Non-pigmented ciliary epithelial cell (primary cell): ENCODE data around the gene LAIR2.
"Not testable (repeated sequence)": the region's sequence is repeated elsewhere in the genome, so short reads cannot be mapped to it uniquely, and the experiment has no call there.

Experiments
- DNase-seq: peaks from one replicate; pipeline ENCODE4 v3.0.0-alpha.2; 2010; ENCODE audit warnings: low read depth

The LAIR2 gene

GRCh38 chr19:54493967-54494585 lies 8.6 kb upstream of the LAIR2 start:
- no peak for DNase-seq

- DNase-seq = not testable (repeated sequence)
These were observed 7.3 kb upstream of the LAIR2 start for GRCh38 chr19:54495284-54495683.

GRCh38 chr19:54497747-54498450 lies 4.7 kb upstream of the LAIR2 start:
- DNase-seq = not testable (repeated sequence)

DNA sequence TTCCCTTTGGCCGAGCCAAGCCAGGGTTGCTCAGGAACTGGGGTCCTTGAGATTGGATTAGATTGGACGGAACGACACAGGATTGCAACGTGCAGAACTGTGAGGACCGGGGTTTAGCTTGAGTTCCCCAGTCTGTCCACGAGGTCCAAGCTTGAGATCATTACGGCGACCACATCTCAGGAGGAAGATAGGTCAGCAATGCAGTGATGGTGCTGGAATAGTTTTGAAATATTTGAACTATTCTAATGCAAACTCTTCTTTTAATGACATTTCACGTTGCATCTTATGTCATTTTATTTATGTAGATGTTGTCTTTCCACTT lies 4.2 kb upstream of the LAIR2 start:
- DNase-seq = not testable (repeated sequence)

DNA sequence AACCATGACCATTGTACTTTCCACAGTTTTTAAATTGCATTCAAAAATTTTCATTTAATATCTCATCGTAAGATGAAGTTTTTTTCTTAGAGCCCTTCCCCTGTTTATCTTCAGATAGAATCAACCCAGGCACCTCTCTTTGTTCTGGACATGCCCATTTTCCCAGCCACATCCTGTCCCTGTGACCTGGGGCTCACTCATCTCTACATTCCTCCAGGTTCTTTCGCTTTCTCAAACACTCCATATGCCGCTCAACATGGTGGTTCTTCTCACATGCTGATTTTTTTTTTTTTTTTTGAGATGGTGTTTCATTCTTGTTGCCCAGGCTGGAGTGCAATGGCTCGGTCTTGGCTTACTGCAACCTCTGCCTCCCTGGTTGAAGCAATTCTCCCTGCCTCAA lies 2.9 kb downstream of the LAIR2 start:
- DNase-seq = not testable (repeated sequence)

- no peak for DNase-seq
These were observed 3.4 kb downstream of the LAIR2 start for GRCh38 chr19:54506079-54506478.

- not testable (repeated sequence) for DNase-seq
These were observed 4.5 kb downstream of the LAIR2 start for GRCh38 chr19:54507038-54507717.

DNA sequence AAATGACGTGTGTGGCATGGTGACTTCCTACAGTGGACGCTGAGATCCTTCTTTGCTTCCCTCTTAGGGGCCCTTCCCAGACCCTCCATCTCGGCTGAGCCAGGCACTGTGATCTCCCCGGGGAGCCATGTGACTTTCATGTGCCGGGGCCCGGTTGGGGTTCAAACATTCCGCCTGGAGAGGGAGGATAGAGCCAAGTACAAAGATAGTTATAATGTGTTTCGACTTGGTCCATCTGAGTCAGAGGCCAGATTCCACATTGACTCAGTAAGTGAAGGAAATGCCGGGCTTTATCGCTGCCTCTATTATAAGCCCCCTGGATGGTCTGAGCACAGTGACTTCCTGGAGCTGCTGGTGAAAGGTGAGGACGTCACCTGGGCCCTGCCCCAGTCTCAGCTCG lies 5.2 kb downstream of the LAIR2 start:
- no peak for DNase-seq

- DNase-seq = not testable (repeated sequence)
These were observed 5.9 kb downstream of the LAIR2 start for GRCh38 chr19:54508487-54508886.

DNA sequence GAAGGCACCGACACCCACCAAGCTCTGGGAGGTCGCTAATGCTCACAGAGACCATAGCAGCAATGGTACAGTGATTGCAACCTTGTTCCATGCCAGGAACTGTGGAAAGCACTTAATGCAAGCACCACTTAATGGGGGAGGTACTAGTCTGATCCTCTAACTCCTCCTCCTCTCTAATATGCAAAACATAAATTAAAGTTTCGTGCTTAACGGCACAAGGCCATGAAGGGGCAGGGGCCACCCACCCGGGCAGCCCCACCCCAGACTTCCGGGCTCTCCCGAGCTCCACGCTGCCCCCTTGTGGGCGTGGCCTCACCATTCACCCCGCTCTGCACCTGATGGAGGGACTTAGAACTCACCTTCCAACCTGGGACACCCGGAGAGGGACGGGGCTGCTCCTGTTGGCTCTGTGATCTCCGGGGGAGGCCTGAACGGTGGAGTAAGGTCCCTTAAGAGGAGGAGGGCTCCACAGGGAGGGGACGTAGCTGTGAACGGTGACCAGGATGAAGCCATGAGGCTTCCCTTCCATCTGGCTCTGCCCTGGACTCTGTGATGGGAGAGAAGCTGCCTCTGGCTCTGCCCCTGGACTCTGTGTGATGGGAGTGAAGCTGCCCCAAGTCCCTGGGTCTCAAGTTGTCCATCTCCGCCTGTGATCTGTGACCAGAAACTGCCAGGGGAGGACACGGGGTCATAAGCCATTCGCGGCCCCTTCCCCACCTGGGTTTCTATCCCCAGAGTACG lies 6.7 kb downstream of the LAIR2 start:
- DNase-seq = not testable (repeated sequence)

- DNase-seq = no peak
These were observed 12.5 kb downstream of the LAIR2 start for GRCh38 chr19:54515156-54515555.

DNA sequence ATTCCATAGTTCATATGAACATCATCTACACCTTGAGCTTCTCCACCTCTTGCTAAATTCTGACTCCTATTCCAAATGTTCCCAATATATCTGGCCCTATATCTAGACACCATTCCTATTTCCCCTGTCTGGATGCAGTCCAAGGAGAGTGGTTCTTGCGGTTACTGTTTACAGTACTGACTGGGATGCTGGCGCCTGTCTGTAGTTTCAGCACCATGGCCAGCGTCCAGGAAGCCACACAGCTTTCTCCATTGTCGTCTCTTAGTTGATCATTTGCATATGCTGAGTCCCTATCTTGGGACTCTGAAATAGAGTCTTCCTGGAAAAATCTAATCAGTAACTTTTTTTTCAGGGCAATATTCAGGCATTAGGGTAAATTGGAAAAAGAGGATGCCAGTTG lies 14.9 kb downstream of the LAIR2 start:
- DNase-seq = peak; percentile 1

- DNase-seq = no peak
These were observed 16.2 kb downstream of the LAIR2 start for GRCh38 chr19:54518844-54519243.

DNA sequence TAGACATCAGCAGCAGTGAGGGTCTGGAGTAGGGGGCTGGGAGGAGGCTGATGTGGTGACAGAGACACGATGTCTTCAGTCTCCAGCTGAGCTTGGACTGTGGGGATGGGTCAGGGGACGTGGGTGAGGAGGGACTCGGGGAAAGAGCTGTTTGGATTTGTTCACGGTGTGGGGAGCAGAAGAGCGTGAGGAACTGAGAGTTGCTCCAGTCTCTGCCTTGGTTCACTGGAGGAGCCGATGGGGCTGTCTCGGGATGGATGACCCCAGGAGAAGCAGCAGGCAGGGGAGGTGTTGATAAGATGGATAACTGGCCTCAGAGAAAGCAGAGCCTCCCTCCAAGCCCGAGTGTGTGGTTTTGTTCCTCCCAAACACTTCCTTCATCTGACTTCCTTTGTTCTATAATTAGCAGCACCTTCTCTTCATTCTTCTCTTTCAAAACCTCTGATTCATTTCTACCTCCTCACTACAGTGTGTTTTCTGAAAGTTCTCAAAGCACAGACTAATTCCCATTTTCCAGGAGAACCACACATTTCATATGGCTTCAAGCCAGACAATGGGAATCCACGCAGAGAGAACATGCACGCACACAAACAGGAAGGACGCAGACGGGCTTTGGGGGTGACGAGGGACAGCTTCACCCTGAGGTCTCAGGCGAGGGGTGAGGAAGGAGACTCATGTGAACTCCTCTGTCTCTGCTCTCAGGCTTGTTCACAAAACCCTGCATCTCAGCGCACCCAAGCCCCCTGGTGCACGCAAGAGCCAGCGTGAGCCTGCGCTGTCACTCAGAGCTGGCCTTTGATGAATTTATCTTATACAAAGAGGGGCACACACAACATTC lies 18.6 kb downstream of the LAIR2 start:
- DNase-seq = no peak

GRCh38 chr19:54521860-54522513 lies 19.4 kb downstream of the LAIR2 start:
- no peak for DNase-seq

GRCh38 chr19:54523403-54523802 lies 20.8 kb downstream of the LAIR2 start:
- DNase-seq = peak; percentile 4

DNA sequence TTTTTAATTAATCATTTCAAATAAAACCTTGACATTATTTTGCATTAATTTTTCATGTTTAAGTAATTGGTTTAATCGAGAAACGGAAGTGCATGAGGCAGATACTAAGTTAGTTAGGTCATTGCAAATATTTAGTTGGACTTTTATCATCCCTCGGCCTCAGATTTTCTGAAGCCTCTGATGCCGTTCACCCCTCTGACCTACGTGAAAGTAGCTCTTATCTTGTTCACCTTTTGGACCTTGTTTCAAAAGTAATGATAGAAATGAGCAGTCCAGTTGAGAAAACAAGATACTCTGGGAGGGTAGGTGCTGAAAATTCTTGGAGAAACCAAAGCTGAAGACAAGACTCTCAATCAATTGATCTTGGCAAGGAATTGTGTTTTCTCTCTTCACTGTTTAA lies 23.0 kb downstream of the LAIR2 start:
- no peak for DNase-seq

DNA sequence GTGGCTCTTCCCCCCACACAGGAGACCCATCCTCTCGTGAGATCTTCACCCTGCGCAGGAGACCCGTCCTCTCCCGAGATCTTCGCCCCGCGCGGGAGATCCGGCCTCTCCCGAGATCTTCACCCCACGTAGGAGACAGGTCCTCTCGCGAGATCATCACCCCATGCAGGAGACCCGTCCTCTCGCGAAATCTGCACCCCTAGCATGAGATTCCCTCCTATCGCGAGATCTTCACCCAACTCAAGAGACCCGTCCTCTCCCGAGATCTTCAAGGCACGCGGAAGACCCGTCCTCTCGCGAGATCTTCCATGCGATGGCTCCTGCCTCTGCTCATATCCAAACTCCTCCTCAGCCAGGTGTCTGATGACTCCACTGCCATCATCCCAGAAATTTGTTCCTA lies 24.3 kb downstream of the LAIR2 start:
- no peak for DNase-seq

DNA sequence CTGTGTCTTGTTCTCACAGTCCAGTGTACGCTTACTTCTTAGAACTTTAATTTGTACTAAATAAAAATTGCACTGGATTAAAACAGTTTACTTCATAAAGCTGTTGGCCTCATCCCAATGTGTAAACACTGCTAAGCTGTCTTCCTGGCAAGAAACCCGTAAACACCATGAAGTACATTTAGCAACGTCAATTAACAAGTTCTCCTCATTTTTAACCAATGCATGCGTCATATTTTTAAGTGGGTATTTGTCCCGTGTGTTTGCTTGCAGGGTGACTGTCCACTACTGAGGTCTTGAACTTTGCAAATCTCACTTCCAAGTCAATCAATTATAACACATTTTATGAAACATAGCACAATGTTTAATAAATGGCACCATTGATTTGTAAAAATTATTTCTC lies 28.2 kb downstream of the LAIR2 start:
- DNase-seq = no peak

DNA sequence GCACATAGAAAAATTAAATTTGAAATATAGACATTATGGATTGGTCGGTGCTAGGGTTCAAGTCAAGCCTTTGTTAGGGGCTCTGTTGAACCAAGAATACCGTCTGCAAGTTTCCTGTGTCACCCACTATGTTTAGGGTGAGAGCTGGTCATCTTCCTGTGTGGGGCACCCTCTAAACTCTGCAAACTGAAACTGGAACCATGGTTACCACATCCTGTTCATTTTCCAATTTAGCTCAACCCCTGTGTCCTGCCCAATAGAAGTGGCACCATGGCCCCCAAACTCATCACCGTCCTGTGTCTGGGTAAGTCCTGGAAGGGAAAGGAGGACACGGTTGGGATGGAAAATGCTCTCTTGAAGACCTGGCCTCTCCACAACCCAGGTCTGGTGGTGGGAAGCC lies 29.9 kb downstream of the LAIR2 start:
- no peak for DNase-seq

- DNase-seq = no peak
These were observed 30.8 kb downstream of the LAIR2 start for GRCh38 chr19:54533476-54533875.
